Adrenal gland (tissue), 12 donors: ENCODE data around the gene IRF8. TPM values are rescaled to one million over a fixed set of nuclear protein-coding genes. Genes with fewer than 3 reads are reported as not detected.
"Not testable (repeated sequence)": the region's sequence is repeated elsewhere in the genome, so short reads cannot be mapped to it uniquely, and the experiment has no call there.

Experiments used
- DNase-seq, 7 donors: peaks; one replicate each; pipeline ENCODE4 v3.0.0-alpha.2; 2019 to 2020
- H3K27ac ChIP-seq, 5 donors: fragments of 200-600 bp; sonication (generic) in 4 of 5; 1 replicate in 3 of 5; 2 replicates in 2 of 5; pipeline versions ENCODE4 v1.5.1 to v1.8.0; 2016 to 2020; ENCODE audit warnings: mild to moderate bottlenecking in 1 of 5
- H3K27me3 ChIP-seq: fragments of 200-600 bp; 2 replicates; pipeline ENCODE4 v1.8.0; 2021
- H3K36me3 ChIP-seq, 2 donors: fragments of 200-600 bp; replicated peaks in 1 of 2; 1 replicate in 1 of 2; 2 replicates in 1 of 2; pipeline versions ENCODE4 v1.5.1 to v1.8.0; 2018 to 2022
- H3K4me1 ChIP-seq, 2 donors: fragments of 200-600 bp; replicated peaks in 1 of 2; 1 replicate in 1 of 2; 2 replicates in 1 of 2; pipeline versions ENCODE4 v1.5.1 to v1.8.0; 2018 to 2021
- H3K4me3 ChIP-seq, 4 donors: fragments of 200-600 bp; sonication (generic) in 3 of 4; one replicate each; pipeline ENCODE4 v1.5.1; 2016 to 2018
- H3K9me3 ChIP-seq, 3 donors: fragments of 200-600 bp; sonication (generic) in 1 of 3; replicated peaks in 1 of 3; 1 replicate in 2 of 3; 2 replicates in 1 of 3; pipeline versions ENCODE4 v1.5.1 to v1.8.0; 2016 to 2021
- POLR2A ChIP-seq, 2 donors: fragments of 450-650 bp; IDR thresholded peaks; one replicate each; pipeline ENCODE4 v1.6.1; 2017; ENCODE audit warnings: antibody characterized with exemption in 2 of 2, mild to moderate bottlenecking in 2 of 2, moderate library complexity in 1 of 2
- WGBS, 4 donors: extraction: QIAGEN DNeasy Blood & Tissue Kit in 2 of 4; methylation state at CpG; one replicate each; pipeline versions ENCODE4 v1.1.5 to v1.1.7; 2013 to 2017; 5-methylcytosine and 5-hydroxymethylcytosine counted together
- intact Hi-C, 2 donors: fragments of 100-400 bp; cut with DNase I; formaldehyde crosslinking; loops; one replicate each; pipeline versions ENCODE4 v1.14.1 to v1.15.0; 2022 to 2023
- polyA plus RNA-seq, 3 donors: library from polyadenylated mRNA; stranded (reverse); fragments of 200-250 nt in 2 of 3; fragments of 350-450 nt in 1 of 3; fragmentation: Illumina TruSeq in 1 of 3; extraction: RNeasy Lipid Tissue Mini Kit (QIAGEN cat#74804) in 1 of 3; gene quantifications; one replicate each; pipeline ENCODE4 v1.2.3, GENCODE V29; 2013 to 2014
- total RNA-seq, 9 donors: library from RNA; depleted of rRNA in 4 of 9; stranded (reverse); fragments of >200 nt in 4 of 9; fragments of 120-200 nt in 1 of 9; fragmentation: NEBNext Ultra II Directional in 1 of 9; extraction: Animal tissue kit (Norgen Biotek cat#: 25700) in 1 of 9; gene quantifications; one replicate each; pipeline versions ENCODE4 v1.1.0 to v1.2.4, GENCODE V29; 2013 to 2023
- TF ChIP-seq, protein P1 (sequence below), 6 experiments: fragments of 450-650 bp in 4 of 6; fragments of 200-600 bp in 2 of 6; sonication (generic) in 1 of 6; IDR thresholded peaks; 1 replicate in 5 of 6; 2 replicates in 1 of 6; pipeline versions ENCODE4 v1.5.1 to v1.8.0; 2016 to 2021; ENCODE audit warnings: antibody characterized with exemption in 6 of 6, mild to moderate bottlenecking in 2 of 6, moderate library complexity in 1 of 6
- donor health status: healthy with polysubstance abuse.
- donor health status: Bipolar disorder and iron deficiency.
- donor health status: DM: yes; HTN: yes; CAD: no.
- donor health status: DM: no; HTN: no; CAD: no.
- donor health status: DM: no; HTN: no; CAD: no.
- donor health status: DM: yes; HTN: yes; CAD: no.

The IRF8 gene
- total and polyA plus RNA-seq, 12 donors = 3.4 to 40.1 (median 16.3) TPM

DNA sequence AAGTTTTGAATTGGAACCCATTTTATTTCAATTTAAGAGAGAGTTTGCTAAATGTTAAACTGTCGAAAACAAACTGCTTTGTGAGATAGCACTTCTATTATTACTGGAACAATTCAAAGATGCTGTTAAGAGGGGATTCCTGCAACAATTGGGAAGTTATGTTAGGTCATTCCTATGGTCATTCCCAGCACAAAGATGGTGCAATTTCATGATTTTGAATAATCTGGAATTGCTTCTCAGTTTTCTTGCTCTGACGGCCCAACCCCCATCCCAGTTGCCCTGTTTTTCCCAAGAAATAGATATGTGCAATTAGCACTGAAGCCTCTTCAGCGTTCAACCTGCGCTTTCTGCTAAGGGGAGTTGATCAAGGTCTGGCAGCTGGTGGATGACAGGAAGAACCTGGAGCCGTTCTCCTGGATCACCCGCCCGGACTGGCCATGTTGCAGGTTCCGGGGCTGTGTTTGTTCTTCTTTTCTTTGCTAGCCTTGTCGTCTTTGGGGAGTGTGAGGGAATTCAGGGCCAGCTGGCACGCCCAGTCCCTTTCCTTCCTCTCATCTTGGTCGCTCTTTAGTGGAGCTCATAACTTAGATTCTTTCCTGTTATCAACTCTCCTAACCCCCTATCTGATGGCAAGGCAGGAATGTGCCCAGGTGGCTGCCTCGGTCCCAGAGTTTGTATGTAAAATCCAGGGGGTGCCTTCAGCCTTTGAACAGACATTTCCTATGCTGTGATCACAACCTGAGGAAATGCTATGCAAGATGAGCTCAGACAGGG, 29.0 kb upstream of the IRF8 start:
- peak in 2 of 7 donors; percentile 21 to 52 for DNase-seq
- Histone ChIP-seq H3K27me3 (no peaks in the 10 kb centered on the region), H3K27ac (peak overlapping the region in 4 of 5 donors; percentile 7 to 65 (median 32)), H3K4me3 (no peak overlapping the region), H3K4me1 (peaks cover 0 to 3% of the 10 kb centered on the region in 2 donors), H3K36me3 (no peaks in the 10 kb centered on the region), H3K9me3 (no peaks in the 10 kb centered on the region)
- no peak for TF ChIP-seq POLR2A (IDR thresholded peaks at IDR 0.05)
- TF ChIP-seq, protein P1, sequence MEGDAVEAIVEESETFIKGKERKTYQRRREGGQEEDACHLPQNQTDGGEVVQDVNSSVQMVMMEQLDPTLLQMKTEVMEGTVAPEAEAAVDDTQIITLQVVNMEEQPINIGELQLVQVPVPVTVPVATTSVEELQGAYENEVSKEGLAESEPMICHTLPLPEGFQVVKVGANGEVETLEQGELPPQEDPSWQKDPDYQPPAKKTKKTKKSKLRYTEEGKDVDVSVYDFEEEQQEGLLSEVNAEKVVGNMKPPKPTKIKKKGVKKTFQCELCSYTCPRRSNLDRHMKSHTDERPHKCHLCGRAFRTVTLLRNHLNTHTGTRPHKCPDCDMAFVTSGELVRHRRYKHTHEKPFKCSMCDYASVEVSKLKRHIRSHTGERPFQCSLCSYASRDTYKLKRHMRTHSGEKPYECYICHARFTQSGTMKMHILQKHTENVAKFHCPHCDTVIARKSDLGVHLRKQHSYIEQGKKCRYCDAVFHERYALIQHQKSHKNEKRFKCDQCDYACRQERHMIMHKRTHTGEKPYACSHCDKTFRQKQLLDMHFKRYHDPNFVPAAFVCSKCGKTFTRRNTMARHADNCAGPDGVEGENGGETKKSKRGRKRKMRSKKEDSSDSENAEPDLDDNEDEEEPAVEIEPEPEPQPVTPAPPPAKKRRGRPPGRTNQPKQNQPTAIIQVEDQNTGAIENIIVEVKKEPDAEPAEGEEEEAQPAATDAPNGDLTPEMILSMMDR (IDR thresholded peaks at IDR 0.05) = no peak
- intact Hi-C loops = no loop called here
- 31 to 41% (median 37%) methylated on average over 9 to 12 of the region's 12 CpGs for WGBS, 4 donors

DNA sequence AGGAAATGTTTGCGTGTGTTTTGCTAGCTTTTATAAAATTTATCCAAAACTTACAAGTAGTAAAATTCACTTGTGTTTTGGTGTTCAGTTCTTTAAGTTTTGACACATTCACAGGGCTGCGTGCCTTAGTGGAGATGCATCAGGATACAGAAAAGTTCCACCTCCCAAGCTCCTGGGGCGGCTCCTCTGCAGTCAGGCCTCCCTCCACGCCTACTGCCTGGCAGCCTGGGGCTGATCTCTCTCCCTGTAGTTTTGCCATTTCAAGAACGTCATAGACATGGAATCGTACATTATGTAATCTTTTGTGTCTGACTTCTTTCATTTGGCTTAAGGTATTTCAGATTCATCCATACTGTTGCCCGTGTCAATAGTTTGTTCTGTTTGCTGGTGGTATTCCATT, 27.2 kb upstream of the IRF8 start:
- Histone ChIP-seq H3K36me3 (no peaks in the 10 kb centered on the region), H3K27me3 (no peaks in the 10 kb centered on the region), H3K9me3 (no peaks in the 10 kb centered on the region), H3K27ac (no peak overlapping the region), H3K4me3 (no peak overlapping the region), H3K4me1 (peaks cover 0 to 3% of the 10 kb centered on the region in 2 donors)
- intact Hi-C loops = no loop called here
- DNase-seq = no peak
- TF ChIP-seq, protein P1 (IDR thresholded peaks at IDR 0.05) = no peak
- TF ChIP-seq POLR2A (IDR thresholded peaks at IDR 0.05) = no peak
- WGBS, 4 donors = 68 to 76% (median 69%) methylated on average over 7 of the region's 7 CpGs

DNA sequence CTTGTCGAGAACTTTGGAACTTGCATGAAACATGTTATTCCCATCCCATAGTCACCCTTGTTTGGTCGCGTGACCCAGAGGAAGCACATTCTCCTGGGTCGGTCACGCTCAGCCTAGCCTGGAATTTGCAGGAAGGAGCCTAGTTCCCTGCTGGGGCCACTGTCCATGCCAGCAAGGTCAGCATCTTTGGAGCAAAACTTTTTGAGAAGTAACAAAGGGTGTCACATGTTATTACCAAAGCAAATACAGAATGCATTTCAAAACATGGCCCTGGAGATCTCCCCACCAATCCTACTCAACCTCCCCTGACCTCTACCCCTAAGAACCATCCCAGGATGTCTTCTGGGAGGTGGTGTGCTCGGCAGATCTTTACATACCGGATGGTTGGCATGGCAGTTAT, 26.2 kb upstream of the IRF8 start:
- DNase-seq = peak in 6 of 7 donors; percentile 30 to 53 (median 40)
- Histone ChIP-seq H3K27me3 (no peaks in the 10 kb centered on the region), H3K4me3 (no peak overlapping the region), H3K9me3 (no peaks in the 10 kb centered on the region), H3K4me1 (peaks cover 0 to 3% of the 10 kb centered on the region in 2 donors), H3K27ac (peak overlapping the region in 2 of 5 donors; percentile 34 to 54), H3K36me3 (no peaks in the 10 kb centered on the region)
- TF ChIP-seq POLR2A (IDR thresholded peaks at IDR 0.05) = no peak
- TF ChIP-seq, protein P1 (IDR thresholded peaks at IDR 0.05) = no peak
- intact Hi-C loops = no loop called here
- WGBS, 4 donors = 51 to 71% (median 67%) methylated on average over 7 of the region's 7 CpGs

DNA sequence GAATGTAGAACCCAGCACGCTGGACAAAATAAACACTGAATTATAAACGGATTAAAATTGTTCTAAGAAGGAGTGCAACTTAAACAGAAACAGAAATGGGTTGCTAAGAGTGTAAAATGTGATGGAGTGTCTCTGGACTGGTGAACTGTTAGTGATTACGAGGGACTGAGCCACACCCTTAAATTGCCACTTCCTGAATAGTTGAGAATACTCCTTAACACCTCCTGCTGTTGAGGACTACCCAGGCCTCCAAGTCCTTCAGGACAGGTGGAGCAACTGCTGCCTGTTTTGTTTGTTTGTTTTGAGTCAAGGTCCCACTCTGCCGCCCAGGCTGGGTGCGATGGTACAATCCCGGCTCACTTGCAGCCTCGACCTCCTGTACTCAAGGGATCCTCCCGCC, 25.8 kb upstream of the IRF8 start:
- H3K36me3 ChIP-seq = no peaks in the 10 kb centered on the region
- H3K9me3 ChIP-seq = no peaks in the 10 kb centered on the region
- no peaks in the 10 kb centered on the region for H3K27me3 ChIP-seq
- TF ChIP-seq, protein P1 (IDR thresholded peaks at IDR 0.05) = no peak
- DNase-seq = peak in 1 of 7 donors; percentile 29
- H3K4me3 ChIP-seq = no peak overlapping the region
- 72 to 78% (median 76%) methylated on average over 8 of the region's 8 CpGs for WGBS, 4 donors
- peak overlapping the region in 2 of 5 donors; percentile 34 to 54 for H3K27ac ChIP-seq
- peaks cover 0 to 3% of the 10 kb centered on the region in 2 donors for H3K4me1 ChIP-seq
- intact Hi-C loops = no loop called here

DNA sequence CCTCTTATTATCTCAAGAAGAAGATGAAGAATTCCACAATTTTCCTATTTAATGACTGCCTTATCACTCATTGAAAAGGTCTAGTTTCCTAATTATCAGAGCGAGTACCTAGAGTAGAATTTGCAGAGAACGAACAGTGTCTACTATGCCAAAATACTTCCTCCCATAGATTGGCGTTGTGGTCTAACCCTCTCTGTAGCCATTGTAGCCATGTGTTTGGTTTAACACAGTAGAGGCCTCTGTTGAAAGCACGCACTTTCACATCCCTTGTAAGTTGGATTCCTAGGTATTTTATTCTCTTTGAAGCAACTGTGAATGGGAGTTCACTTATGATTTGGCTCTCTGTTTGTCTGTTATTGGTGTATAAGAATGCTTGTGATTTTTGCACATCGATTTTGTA, 24.9 kb upstream of the IRF8 start:
- H3K4me3 ChIP-seq, H3K9me3 ChIP-seq, H3K27ac ChIP-seq, DNase-seq, intact Hi-C loops, H3K36me3 ChIP-seq, H3K27me3 ChIP-seq, H3K4me1 ChIP-seq: not testable (repeated sequence)
- 64 to 78% (median 73%) methylated on average over 4 to 5 of the region's 5 CpGs for WGBS, 4 donors
